Measurements from ENCODE around the gene PTPRN2.

Gene PTPRN2

GRCh38 chr7:158486919-158487318 is 100.7 kb downstream of the PTPRN2 start:
- DNase-seq: no peak

GRCh38 chr7:158484801-158485531 is 102.7 kb downstream of the PTPRN2 start:
- no peak for DNase-seq

- no peak for DNase-seq
Observed at GRCh38 chr7:158482480-158482879, 105.1 kb downstream of the PTPRN2 start.

- no peak for DNase-seq
Observed at GRCh38 chr7:158479664-158480025, 108.0 kb downstream of the PTPRN2 start.

GRCh38 chr7:158479021-158479663 is 108.5 kb downstream of the PTPRN2 start:
- no peak for DNase-seq

GRCh38 chr7:158477866-158478265 is 109.8 kb downstream of the PTPRN2 start:
- DNase-seq: no peak

GRCh38 chr7:158476331-158476932 is 111.2 kb downstream of the PTPRN2 start:
- DNase-seq: no peak

- no peak for DNase-seq
Observed at GRCh38 chr7:158475679-158476052, 112.0 kb downstream of the PTPRN2 start.

GRCh38 chr7:158475036-158475678 is 112.5 kb downstream of the PTPRN2 start:
- no peak for DNase-seq

GRCh38 chr7:158474488-158474887 is 113.1 kb downstream of the PTPRN2 start:
- no peak for DNase-seq

- no peak for DNase-seq
Observed at GRCh38 chr7:158473946-158474345, 113.7 kb downstream of the PTPRN2 start.

GRCh38 chr7:158473221-158473620 is 114.4 kb downstream of the PTPRN2 start:
- no peak for DNase-seq

- DNase-seq: no peak
Observed at GRCh38 chr7:158472596-158472995, 115.0 kb downstream of the PTPRN2 start.

- DNase-seq: no peak
Observed at GRCh38 chr7:158471716-158472115, 115.9 kb downstream of the PTPRN2 start.

- DNase-seq: no peak
Observed at GRCh38 chr7:158470336-158470735, 117.3 kb downstream of the PTPRN2 start.

- DNase-seq: no peak
Observed at GRCh38 chr7:158469396-158470051, 118.1 kb downstream of the PTPRN2 start.

- no peak for DNase-seq
Observed at GRCh38 chr7:158468700-158469296, 118.8 kb downstream of the PTPRN2 start.

- no peak for DNase-seq
Observed at GRCh38 chr7:158468181-158468580, 119.4 kb downstream of the PTPRN2 start.

GRCh38 chr7:158467562-158467961 is 120.1 kb downstream of the PTPRN2 start:
- DNase-seq: no peak

- DNase-seq: no peak
Observed at GRCh38 chr7:158463317-158463716, 124.3 kb downstream of the PTPRN2 start.

- DNase-seq: no peak
Observed at GRCh38 chr7:158461824-158462223, 125.8 kb downstream of the PTPRN2 start.

GRCh38 chr7:158460665-158461064 is 127.0 kb downstream of the PTPRN2 start:
- DNase-seq: no peak
